Nephron (organoid): ENCODE measurements around the gene TRIM52.

ENCODE experiments used
- H3K27ac Mint-ChIP-seq, 3 experiments: 2 replicates each; pipeline ENCODE4 v1.8.0; 2020; ENCODE audit warnings: mixed read lengths in 3 of 3, mild to moderate bottlenecking in 2 of 3, moderate library complexity in 1 of 3
- H3K27me3 Mint-ChIP-seq: 2 replicates; pipeline ENCODE4 v1.8.0; 2021; ENCODE audit warnings: low read depth, mild to moderate bottlenecking, moderate library complexity, mixed read lengths
- H3K36me3 Mint-ChIP-seq: 2 replicates; pipeline ENCODE4 v1.8.0; 2020; ENCODE audit warnings: low read depth, mixed read lengths
- H3K4me1 Mint-ChIP-seq: 2 replicates; pipeline ENCODE4 v1.8.0; 2020; ENCODE audit warnings: mixed read lengths
- H3K4me3 Mint-ChIP-seq, 3 experiments: 2 replicates each; pipeline ENCODE4 v1.8.0; 2020; ENCODE audit warnings: mild to moderate bottlenecking in 3 of 3, mixed read lengths in 3 of 3, moderate library complexity in 2 of 3
- H3K9me3 Mint-ChIP-seq: 2 replicates; pipeline ENCODE4 v1.8.0; 2020; ENCODE audit warnings: mixed read lengths
- TF ChIP-seq, protein P1 (sequence below), 3 experiments: fragments of 200-600 bp; sonication (generic); IDR thresholded peaks; one replicate each; pipeline ENCODE4 v1.5.0; 2021; ENCODE audit warnings: antibody characterized with exemption in 3 of 3; ENCODE audit not compliant: unreplicated experiment in 3 of 3

The TRIM52 gene

DNA sequence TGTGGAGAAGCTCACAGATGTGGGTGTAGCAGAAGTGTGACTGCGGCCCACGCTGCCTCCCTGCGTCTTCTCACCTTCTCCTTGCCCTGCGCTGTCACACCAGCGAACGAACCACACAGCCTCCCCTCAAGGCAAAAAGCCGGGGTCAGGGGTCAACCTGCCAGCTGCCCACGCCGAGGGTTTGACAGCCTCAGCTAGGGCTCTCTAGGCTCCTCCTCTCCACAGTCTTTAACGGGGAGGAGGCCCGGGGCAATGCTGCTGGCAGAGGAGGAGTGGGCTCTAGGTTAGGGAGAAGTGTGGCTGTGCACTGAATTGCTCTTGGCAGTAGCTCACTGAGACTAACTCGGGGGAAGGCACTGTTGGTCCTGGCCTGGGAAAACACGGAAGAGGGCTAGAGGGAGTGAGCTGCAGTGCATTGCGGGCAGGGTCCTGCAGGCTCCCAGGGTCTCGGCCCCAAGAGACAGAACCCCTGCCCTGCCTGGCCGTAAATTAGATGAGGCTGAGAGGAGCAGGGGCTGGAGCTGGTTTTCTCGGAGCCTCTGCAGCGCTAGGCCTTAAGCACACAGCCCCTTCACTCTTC, 4.2 kb upstream of the TRIM52 start:
- peak overlapping the region; percentile 68 to 75 (median 73) for H3K4me3 Mint-ChIP-seq
- no peaks in the 10 kb centered on the region for H3K9me3 Mint-ChIP-seq
- H3K27me3 Mint-ChIP-seq = no peaks in the 10 kb centered on the region
- H3K27ac Mint-ChIP-seq = peak overlapping the region in 2 of 3 experiments; percentile 74 to 81
- TF ChIP-seq, protein P1, sequence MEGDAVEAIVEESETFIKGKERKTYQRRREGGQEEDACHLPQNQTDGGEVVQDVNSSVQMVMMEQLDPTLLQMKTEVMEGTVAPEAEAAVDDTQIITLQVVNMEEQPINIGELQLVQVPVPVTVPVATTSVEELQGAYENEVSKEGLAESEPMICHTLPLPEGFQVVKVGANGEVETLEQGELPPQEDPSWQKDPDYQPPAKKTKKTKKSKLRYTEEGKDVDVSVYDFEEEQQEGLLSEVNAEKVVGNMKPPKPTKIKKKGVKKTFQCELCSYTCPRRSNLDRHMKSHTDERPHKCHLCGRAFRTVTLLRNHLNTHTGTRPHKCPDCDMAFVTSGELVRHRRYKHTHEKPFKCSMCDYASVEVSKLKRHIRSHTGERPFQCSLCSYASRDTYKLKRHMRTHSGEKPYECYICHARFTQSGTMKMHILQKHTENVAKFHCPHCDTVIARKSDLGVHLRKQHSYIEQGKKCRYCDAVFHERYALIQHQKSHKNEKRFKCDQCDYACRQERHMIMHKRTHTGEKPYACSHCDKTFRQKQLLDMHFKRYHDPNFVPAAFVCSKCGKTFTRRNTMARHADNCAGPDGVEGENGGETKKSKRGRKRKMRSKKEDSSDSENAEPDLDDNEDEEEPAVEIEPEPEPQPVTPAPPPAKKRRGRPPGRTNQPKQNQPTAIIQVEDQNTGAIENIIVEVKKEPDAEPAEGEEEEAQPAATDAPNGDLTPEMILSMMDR (IDR thresholded peaks at IDR 0.05; ENCODE audit: unreplicated experiment in 3 of 3) = no peak
- H3K4me1 Mint-ChIP-seq = peaks cover 35% of the 10 kb centered on the region
- H3K36me3 Mint-ChIP-seq = peaks cover 9% of the 10 kb centered on the region

DNA sequence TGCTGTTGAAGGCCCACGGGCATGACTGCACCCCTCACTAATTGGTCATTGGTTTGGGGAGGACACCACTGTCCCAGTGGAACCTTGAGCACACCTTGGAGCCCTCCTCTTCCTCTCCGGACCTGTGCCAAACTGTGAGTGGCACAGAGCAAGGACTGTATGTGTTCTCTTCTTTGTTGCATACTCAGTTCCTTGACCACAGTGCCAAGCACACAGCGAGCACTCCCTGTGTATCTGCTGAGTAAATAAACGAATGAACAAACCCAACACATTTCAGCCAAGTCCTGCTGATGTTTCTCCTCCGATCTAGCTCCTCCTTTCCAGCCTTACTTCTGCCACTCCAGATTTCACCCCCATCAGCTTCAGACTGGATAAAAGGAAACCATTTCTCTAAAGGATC, 2.7 kb upstream of the TRIM52 start:
- Mint-ChIP-seq H3K4me1 (peaks cover 51% of the 10 kb centered on the region), H3K4me3 (peak overlapping the region; percentile 90 to 95 (median 91)), H3K36me3 (peaks cover 9% of the 10 kb centered on the region), H3K9me3 (no peaks in the 10 kb centered on the region), H3K27ac (peak overlapping the region; percentile 43 to 99 (median 76)), H3K27me3 (no peaks in the 10 kb centered on the region)
- TF ChIP-seq, protein P1 (IDR thresholded peaks at IDR 0.05; ENCODE audit: unreplicated experiment in 3 of 3) = no peak

DNA sequence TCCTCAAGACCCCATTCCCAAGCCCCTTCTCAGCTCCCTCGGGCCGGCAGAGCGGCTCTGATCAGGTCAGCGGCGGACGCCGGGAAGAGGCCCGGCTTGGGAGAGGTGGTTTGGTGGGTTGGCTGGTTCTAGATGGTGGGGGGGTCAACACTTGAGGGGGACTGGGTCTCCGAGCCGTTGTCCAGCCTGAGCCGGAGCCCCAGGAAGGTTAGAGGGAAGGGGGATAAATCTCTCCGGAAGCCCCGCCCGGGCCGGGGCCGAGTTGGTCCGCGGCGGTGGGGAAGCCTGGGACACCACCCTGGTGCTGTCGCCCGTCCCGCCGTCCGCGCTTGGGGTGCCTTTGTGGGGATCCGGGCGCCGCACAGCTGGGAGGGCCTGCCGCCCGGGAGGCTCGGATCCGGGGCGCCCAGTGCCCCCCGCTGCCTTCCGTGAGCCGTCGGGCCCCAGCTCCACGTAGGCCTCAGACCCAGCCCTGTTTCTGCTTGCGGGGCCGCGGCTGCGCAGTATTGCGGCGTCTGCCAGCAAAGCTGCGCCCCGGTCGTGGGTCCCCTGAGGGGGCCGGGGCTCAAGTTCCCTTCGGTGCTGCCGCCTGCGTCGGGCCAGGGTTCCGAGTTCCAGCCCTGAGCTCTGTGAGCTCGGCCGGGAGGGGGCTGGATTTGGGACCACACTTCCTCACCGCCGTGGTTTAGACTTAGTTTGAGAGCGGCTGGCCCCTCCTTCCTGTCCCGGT, 542 bp upstream of the TRIM52 start:
- TF ChIP-seq, protein P1 (IDR thresholded peaks at IDR 0.05; ENCODE audit: unreplicated experiment in 3 of 3) = no peak
- Mint-ChIP-seq H3K4me1 (peaks cover 52% of the 10 kb centered on the region), H3K27me3 (no peaks in the 10 kb centered on the region), H3K36me3 (peaks cover 16% of the 10 kb centered on the region), H3K4me3 (peak overlapping the region; percentile 95 to 100 (median 98)), H3K9me3 (no peaks in the 10 kb centered on the region), H3K27ac (peak overlapping the region; percentile 96 to 99 (median 97))

DNA sequence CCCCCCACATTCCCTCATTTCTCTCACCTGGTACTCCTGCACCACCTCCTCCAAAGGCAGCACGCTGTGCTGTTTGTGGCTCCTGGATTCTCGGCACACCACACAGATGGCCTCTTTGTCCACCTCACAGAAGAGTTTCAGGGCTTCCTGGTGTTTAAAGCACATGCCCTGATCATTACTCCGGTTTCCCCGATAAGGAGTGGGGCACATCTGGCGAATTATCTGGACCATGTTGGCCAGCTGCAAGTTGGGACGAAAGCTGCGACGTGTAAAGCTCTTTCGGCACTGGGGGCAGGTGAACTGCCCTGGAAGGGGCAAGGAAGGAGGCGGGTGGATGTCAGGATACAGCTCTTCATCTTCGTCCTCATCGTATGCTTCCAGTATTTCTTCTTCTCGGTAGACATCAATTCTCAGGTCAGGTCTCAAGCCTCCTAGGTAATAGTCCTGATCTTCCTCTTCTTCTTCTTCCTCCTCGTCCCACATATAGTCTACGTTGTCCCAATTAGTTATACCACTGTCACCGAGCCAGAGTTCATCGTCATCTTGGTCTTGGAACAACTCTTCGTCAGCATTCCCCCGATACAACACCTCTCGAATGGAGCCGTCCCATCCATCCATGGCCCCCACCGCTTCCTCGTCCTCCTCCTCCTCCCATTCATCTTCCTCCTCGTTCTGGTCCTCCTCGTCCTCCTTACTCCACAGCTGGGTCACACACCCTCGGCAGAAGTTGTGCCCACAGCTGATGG, 796 bp downstream of the TRIM52 start:
- no peaks in the 10 kb centered on the region for H3K27me3 Mint-ChIP-seq
- no peaks in the 10 kb centered on the region for H3K9me3 Mint-ChIP-seq
- peak overlapping the region; percentile 96 to 99 (median 97) for H3K27ac Mint-ChIP-seq
- peak overlapping the region; percentile 95 to 100 (median 98) for H3K4me3 Mint-ChIP-seq
- TF ChIP-seq, protein P1 (IDR thresholded peaks at IDR 0.05; ENCODE audit: unreplicated experiment in 3 of 3) = no peak
- H3K36me3 Mint-ChIP-seq = peaks cover 26% of the 10 kb centered on the region
- peaks cover 54% of the 10 kb centered on the region for H3K4me1 Mint-ChIP-seq

DNA sequence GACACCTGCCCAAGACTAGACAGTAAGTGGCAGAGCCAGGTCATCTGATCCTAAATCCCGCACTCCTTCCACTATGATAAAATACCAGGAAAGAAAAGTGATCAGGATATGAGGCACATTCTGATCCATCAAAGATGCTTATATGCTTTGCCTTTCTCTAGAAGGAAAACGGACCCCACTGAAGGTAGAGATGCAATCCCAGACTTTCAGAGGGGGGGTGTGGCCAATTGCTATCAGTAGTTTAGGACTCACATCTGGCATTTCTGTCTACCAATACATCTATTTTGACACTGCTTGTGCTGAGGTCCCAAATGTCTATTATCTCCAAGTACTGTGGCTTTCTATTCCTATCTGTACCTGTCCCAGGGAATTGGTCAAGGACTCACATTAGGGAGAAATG, 1.7 kb downstream of the TRIM52 start:
- TF ChIP-seq, protein P1 (IDR thresholded peaks at IDR 0.05; ENCODE audit: unreplicated experiment in 3 of 3) = no peak
- peaks cover 29% of the 10 kb centered on the region for H3K36me3 Mint-ChIP-seq
- H3K4me3 Mint-ChIP-seq = peak overlapping the region; percentile 95 to 100 (median 98)
- no peaks in the 10 kb centered on the region for H3K27me3 Mint-ChIP-seq
- H3K4me1 Mint-ChIP-seq = peaks cover 61% of the 10 kb centered on the region
- H3K9me3 Mint-ChIP-seq = no peaks in the 10 kb centered on the region
- H3K27ac Mint-ChIP-seq = peak overlapping the region; percentile 19 to 99 (median 53)
